ENCODE data around the gene IDE.
"Not testable (repeated sequence)": the region's sequence is repeated elsewhere in the genome, so short reads cannot be mapped to it uniquely, and the experiment has no call there.

Gene IDE

DNA sequence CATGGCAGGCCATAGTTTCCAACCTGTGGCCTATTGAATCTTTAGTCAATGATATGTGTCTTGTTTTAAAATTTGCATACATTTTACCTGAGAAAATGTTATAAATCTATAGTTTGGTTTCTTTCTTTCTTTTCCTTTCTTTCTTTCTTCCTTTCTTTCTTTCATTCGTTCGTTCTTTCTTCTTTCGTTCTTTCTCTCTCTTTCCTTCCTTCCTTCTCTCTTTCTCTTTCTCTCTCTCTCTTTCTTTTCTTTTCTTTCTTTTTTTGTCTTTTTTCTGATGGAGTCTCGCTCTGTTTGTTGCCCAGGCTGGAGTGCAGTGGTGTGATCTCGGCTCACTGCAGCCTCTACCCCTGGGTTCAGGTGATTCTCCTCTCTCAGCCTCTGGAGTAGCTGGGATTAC lies 133.3 kb downstream of the IDE start:
- Mint-ChIP-seq H3K9me3 (no peaks in the 10 kb centered on the region), H3K27ac (no peak overlapping the region)

DNA sequence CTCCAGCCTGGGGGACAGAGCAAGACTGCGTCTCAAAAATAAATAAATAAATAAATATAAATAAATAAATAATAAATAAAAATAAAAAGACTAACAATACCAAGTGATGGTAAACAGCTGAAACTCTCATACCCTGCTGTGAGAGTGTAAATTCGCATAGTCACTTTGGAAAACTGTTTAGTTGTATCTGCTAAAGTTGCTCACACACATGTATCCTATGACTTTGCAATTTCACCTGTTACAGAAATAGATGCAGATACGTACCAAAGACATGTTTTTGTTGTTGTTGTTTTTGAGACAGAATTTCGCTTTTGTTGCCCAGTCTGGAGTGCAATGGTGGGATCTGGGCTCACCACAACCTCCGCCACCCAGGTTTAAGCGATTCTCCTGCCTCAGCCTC lies 135.7 kb downstream of the IDE start:
- Mint-ChIP-seq H3K36me3 (ENCODE audit: low read depth) (no peaks in the 10 kb centered on the region), H3K27me3 (no peaks in the 10 kb centered on the region), H3K9me3 (no peaks in the 10 kb centered on the region), H3K4me1 (ENCODE audit: low read depth) (no peaks in the 10 kb centered on the region), H3K27ac (no peak overlapping the region), H3K4me3 (no peak overlapping the region)
- intact Hi-C loops (cut with micrococcal nuclease) = loop anchor here (10.0 kb wide), 1 partner anchor 143 kb away; the partner anchor contains the start of genes CPEB3 and MARCHF5

More for the DNA sequence above, 133.3 kb downstream of the IDE start:
- H3K4me1 Mint-ChIP-seq (ENCODE audit: low read depth) = no peaks in the 10 kb centered on the region
- intact Hi-C loops (cut with micrococcal nuclease) = no loop called here
- H3K36me3 Mint-ChIP-seq (ENCODE audit: low read depth) = no peaks in the 10 kb centered on the region
- no peak overlapping the region for H3K4me3 Mint-ChIP-seq
- no peaks in the 10 kb centered on the region for H3K27me3 Mint-ChIP-seq

DNA sequence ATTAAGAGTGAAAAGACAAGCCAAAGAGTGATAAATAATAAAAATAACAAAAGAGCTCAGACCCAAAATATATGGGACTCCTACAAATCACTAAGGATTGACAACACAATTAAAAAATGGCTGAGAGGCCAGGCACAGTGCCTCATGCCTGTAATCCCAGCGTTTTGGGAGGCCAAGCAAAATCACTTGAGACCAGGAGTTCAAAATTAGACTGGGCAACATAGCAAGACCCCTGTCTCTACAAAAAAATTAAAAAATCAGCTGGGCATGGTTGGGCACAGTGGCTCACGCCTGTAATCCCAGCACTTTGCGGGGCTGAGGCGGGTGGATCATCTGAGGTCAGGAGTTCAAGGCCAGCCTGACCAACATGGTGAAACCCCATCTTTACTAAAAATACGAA lies 137.3 kb downstream of the IDE start:
- no peaks in the 10 kb centered on the region for H3K36me3 Mint-ChIP-seq (ENCODE audit: low read depth)
- H3K4me3 Mint-ChIP-seq = no peak overlapping the region
- no peak overlapping the region for H3K27ac Mint-ChIP-seq
- intact Hi-C loops (cut with micrococcal nuclease) = loop anchor here (10.0 kb wide), 1 partner anchor 142 kb away; the partner anchor contains the start of genes CPEB3 and MARCHF5
- H3K9me3 Mint-ChIP-seq = no peaks in the 10 kb centered on the region
- no peaks in the 10 kb centered on the region for H3K4me1 Mint-ChIP-seq (ENCODE audit: low read depth)
- no peaks in the 10 kb centered on the region for H3K27me3 Mint-ChIP-seq

DNA sequence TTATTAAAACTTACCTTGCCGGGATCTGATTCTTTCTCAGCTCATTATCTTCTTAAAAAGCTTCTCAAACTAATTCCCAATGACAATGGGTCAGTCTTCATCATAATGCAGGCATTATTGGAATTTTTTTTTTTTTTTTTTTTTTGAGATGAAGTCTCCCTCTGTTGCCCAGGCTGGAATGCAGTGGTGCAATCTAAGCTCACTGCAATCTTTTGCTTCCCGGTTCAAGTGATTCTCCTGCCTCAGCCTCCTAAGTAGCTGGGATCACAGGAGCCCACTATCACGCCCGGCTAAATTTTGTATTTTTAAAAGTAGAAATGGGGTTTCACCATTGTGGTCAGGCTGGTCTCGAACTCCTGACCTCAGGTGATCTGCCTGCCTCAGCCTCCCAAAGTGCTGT lies 137.8 kb downstream of the IDE start:
- intact Hi-C loops (cut with micrococcal nuclease) = loop anchor here (10.0 kb wide), 1 partner anchor 141 kb away; the partner anchor contains the start of genes CPEB3 and MARCHF5
- not testable (repeated sequence) for H3K9me3 Mint-ChIP-seq; H3K36me3 Mint-ChIP-seq (ENCODE audit: low read depth)

DNA sequence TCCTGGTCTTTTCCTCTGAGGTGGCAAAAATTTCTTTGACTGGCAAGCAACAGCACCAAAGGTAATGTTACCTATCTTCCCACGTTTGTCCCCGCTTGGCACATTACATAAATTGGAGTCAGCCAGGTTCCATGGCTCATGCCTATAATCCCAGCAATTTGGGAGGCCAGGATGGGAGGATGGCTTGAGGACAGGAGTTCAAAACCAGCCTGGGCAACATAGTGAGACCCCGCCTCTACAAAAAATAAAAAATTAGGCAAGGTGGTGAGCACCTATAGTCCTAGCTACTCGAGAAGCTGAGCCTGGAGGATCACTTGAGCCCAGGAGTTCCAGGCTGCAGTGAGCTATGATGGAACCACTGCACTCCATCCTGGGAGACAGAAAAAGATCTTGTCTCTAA lies 139.5 kb downstream of the IDE start:
- H3K27ac Mint-ChIP-seq = no peak overlapping the region
- H3K27me3 Mint-ChIP-seq = no peaks in the 10 kb centered on the region
- intact Hi-C loops (cut with micrococcal nuclease) = loop anchor here (10.0 kb wide), 1 partner anchor 140 kb away; the partner anchor contains the start of genes CPEB3 and MARCHF5
- no peak overlapping the region for H3K4me3 Mint-ChIP-seq
- no peaks in the 10 kb centered on the region for H3K36me3 Mint-ChIP-seq (ENCODE audit: low read depth)
- peaks cover 19% of the 10 kb centered on the region for H3K4me1 Mint-ChIP-seq (ENCODE audit: low read depth)
- no peaks in the 10 kb centered on the region for H3K9me3 Mint-ChIP-seq

More for the DNA sequence above, 137.8 kb downstream of the IDE start:
- H3K27ac Mint-ChIP-seq; H3K4me3 Mint-ChIP-seq; H3K27me3 Mint-ChIP-seq; H3K4me1 Mint-ChIP-seq (ENCODE audit: low read depth): not testable (repeated sequence)

DNA sequence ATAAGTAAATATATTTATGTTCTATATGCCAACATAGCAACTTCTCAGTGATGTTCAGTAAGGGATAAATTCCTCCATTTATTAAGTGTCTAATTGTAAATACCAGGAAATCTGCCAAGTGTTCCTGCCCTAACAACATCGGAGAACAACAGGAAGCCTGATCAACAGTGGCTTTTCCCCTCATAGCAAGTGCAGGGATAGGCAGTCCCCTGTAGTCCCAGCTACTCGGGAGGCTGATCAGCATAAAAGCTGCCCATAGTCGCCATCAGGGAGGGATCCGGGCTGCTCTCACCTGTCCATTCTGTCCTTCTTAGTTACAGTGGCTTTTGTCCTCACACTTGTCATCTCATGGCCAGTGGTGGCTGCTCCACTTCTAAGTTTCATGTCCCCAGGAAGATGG lies 141.3 kb downstream of the IDE start:
- Mint-ChIP-seq H3K9me3 (no peaks in the 10 kb centered on the region), H3K27me3 (peaks cover 2% of the 10 kb centered on the region), H3K36me3 (ENCODE audit: low read depth) (no peaks in the 10 kb centered on the region), H3K4me1 (ENCODE audit: low read depth) (peaks cover 19% of the 10 kb centered on the region), H3K27ac (no peak overlapping the region), H3K4me3 (no peak overlapping the region)
- intact Hi-C loops (cut with micrococcal nuclease) = loop anchor here (10.0 kb wide), 1 partner anchor 138 kb away; the partner anchor contains the start of genes CPEB3 and MARCHF5

DNA sequence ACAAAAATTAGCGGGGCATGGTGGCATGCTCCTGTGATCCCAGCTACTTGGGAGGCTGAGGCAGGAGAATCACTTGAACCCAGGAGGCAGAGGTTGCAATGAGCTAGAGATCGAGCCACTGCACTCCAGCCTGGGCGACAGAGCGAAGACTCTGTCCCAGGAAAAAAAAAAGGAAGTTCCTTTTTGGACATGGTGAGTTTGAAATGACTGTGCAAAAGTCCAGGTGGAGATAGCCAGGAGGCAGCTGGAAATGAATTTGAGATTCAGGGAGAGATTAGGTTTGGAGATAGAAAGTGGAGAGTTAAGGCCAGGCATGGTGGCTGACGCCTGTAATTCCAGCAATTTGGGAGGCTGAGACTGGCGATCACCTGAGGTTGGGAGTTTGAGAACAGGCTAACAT lies 143.8 kb downstream of the IDE start:
- Mint-ChIP-seq H3K4me3 (no peak overlapping the region), H3K36me3 (ENCODE audit: low read depth) (no peaks in the 10 kb centered on the region), H3K9me3 (no peaks in the 10 kb centered on the region), H3K4me1 (ENCODE audit: low read depth) (peaks cover 19% of the 10 kb centered on the region), H3K27me3 (peaks cover 2% of the 10 kb centered on the region), H3K27ac (no peak overlapping the region)
- intact Hi-C loops (cut with micrococcal nuclease) = loop anchor here (10.0 kb wide), 1 partner anchor 135 kb away; the partner anchor contains the start of genes CPEB3 and MARCHF5

DNA sequence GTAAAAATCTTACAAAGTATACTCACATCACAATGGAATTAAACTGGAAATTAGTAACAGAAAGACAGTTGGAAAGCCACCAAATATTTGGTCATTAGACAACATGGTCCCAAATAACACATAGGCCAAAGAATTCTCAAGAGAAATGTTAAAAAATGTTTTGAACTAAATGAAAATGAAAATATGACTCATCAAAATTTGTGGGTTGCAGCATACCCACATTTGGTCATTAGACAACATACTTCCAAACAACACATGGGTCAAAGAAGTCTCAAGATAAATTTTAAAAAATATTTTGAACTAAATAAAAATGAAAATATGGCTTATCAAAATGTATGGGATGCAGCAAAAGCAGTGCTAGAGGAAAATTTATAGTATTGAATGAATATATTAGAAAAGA lies 152.3 kb downstream of the IDE start:
- intact Hi-C loops (cut with micrococcal nuclease) = no loop called here
- peaks cover 13% of the 10 kb centered on the region for H3K4me1 Mint-ChIP-seq (ENCODE audit: low read depth)
- H3K27me3 Mint-ChIP-seq = peaks cover 16% of the 10 kb centered on the region
- H3K9me3 Mint-ChIP-seq = peaks cover 3% of the 10 kb centered on the region
- H3K27ac Mint-ChIP-seq = no peak overlapping the region
- no peak overlapping the region for H3K4me3 Mint-ChIP-seq
- no peaks in the 10 kb centered on the region for H3K36me3 Mint-ChIP-seq (ENCODE audit: low read depth)

DNA sequence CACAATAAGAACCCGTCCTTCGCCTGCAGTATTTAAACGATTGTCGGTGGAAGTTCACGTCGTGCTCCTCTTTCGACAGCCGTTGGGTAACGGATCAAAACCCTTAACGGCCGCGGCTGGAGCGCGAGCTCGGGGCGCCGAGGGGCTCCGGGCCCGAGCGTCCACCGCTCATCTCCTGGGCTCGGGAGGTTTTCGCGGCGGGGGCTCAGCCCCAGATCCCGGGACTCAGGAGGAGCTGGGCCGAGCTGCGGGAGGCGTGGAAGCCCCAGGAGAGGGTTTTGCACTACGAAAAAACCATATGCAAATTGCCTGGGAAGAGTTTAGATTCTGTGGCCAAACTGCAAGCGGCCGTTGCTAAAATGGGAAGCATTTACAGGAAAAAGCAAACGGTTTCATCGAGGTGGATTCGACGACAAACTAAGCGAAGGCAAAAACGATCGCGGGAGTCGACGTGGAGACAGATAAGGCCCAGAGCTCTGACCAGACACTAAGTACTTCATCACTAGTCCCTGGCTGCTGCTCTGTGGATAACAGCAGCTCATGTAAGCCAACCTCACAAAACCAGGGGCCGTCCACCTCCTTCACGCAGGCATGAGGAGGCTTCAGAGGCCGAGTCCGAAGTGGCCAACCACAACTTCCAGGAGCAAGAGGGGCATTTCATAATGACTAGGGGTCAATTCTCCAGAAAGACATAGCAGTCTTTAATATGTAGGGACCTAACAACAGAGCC lies 153.2 kb downstream of the IDE start:
- Mint-ChIP-seq H3K27ac (peak overlapping the region; percentile 68), H3K4me1 (ENCODE audit: low read depth) (peaks cover 13% of the 10 kb centered on the region), H3K4me3 (peak overlapping the region; percentile 74), H3K9me3 (peaks cover 10% of the 10 kb centered on the region), H3K27me3 (peaks cover 16% of the 10 kb centered on the region), H3K36me3 (ENCODE audit: low read depth) (no peaks in the 10 kb centered on the region)
- intact Hi-C loops (cut with micrococcal nuclease) = no loop called here

DNA sequence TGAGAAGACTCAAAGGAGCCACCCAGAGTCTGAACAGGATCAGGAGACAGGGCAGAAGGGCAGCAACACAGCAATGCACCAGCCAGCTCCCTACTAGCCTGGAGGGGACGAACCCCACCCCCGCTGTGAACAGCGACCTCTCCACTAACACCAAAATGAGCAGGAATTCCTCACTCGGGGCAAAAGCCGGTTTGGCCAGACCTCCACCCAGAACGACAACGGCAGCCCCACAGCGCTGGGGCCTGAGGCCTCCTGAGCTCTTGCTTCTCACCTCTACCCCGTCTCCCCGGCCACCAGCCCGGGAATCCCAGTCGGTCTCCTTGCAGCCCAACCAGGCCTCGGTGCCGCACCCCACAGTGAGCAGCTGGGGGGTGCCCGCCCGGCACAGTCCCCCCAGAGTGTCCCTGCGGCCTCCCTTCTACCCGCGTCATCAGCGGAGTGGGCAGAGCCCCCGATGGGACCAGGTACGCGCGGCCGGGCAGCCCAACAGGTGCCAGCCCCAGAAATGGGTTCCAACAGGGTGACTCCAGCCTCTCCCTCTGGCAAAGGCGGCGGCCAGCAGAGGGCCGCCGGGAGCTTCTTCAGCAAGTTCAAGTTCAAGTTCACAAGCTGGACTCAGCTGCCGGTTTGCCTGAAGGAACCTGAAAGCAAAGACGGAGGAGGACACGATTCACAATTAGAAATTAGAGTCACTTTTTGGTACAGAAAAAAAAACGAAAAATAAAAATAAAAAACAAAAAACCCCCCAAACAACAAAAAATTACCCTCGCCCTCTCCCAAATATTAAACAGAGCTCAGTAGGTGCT lies 153.9 kb downstream of the IDE start:
- intact Hi-C loops (cut with micrococcal nuclease) = no loop called here
- Mint-ChIP-seq H3K27me3 (peaks cover 16% of the 10 kb centered on the region), H3K4me3 (peak overlapping the region; percentile 74), H3K9me3 (peaks cover 10% of the 10 kb centered on the region), H3K4me1 (ENCODE audit: low read depth) (peaks cover 13% of the 10 kb centered on the region), H3K36me3 (ENCODE audit: low read depth) (no peaks in the 10 kb centered on the region), H3K27ac (peak overlapping the region; percentile 68)

DNA sequence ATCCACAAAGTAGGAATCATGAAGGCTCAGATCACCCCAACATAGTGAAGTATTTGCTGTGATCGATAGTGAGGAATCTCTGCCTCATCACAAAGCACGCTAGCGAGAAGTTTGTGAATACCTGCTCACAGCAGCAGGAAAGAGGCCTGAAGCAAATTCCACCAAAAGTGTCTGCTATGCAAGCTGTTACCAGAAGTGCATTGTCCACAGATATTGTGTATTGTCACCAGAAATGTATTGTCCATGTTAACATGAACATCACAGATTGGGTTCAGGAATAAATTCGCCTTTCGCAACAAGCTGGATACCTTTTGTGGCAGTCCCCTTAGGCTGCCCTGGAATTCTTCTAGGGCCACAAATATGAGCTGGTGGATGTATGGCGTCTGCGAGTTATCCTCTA lies 155.0 kb downstream of the IDE start:
- intact Hi-C loops (cut with micrococcal nuclease) = no loop called here
- Mint-ChIP-seq H3K4me1 (ENCODE audit: low read depth) (peaks cover 13% of the 10 kb centered on the region), H3K36me3 (ENCODE audit: low read depth) (no peaks in the 10 kb centered on the region), H3K27me3 (peaks cover 16% of the 10 kb centered on the region), H3K27ac (no peak overlapping the region), H3K9me3 (peaks cover 10% of the 10 kb centered on the region), H3K4me3 (no peak overlapping the region)

DNA sequence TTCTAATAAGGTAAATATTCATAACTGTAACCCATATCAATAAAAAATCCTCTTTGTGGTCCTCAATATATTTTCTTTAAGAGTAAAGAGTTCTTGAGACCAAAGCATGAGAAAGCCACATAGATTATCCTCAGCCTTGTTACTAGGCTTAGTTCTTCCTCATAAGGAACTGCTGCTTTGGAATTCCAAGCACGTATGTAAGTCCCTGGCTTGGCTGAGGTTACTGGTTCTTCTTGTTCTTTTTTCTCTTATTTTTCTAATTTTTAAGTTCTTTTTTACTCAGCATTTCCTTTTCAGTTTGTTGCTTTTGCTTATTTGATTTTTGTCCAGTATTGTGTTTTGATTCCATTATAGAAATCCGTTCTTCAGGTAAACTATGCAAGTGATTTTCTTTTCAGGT lies 155.7 kb downstream of the IDE start:
- Mint-ChIP-seq H3K4me3 (no peak overlapping the region), H3K9me3 (peaks cover 10% of the 10 kb centered on the region), H3K4me1 (ENCODE audit: low read depth) (peaks cover 13% of the 10 kb centered on the region), H3K27ac (no peak overlapping the region), H3K27me3 (peaks cover 16% of the 10 kb centered on the region), H3K36me3 (ENCODE audit: low read depth) (no peaks in the 10 kb centered on the region)
- intact Hi-C loops (cut with micrococcal nuclease) = no loop called here

DNA sequence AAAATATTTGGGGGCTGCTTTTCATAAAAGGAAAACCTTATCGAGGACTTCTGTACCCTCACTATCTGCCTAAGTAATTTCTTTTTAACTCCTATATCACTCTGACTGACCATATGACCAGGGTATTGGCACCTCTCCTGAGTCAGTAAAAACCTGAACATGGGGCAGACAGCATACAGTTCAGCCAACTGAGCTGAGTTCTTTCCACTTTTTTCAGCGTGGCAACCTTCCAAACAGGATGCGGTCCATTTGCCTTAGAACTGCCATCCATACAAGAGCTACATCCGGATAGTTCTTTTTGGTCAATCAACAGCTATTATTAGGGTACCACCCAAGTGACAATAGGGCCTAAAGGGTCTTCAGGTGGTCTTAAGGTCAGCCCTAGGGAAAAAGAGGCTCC lies 160.4 kb downstream of the IDE start:
- Mint-ChIP-seq H3K4me3 (no peak overlapping the region), H3K27me3 (no peaks in the 10 kb centered on the region), H3K36me3 (ENCODE audit: low read depth) (no peaks in the 10 kb centered on the region), H3K27ac (no peak overlapping the region), H3K9me3 (peaks cover 10% of the 10 kb centered on the region), H3K4me1 (ENCODE audit: low read depth) (no peaks in the 10 kb centered on the region)
- intact Hi-C loops (cut with micrococcal nuclease) = no loop called here

DNA sequence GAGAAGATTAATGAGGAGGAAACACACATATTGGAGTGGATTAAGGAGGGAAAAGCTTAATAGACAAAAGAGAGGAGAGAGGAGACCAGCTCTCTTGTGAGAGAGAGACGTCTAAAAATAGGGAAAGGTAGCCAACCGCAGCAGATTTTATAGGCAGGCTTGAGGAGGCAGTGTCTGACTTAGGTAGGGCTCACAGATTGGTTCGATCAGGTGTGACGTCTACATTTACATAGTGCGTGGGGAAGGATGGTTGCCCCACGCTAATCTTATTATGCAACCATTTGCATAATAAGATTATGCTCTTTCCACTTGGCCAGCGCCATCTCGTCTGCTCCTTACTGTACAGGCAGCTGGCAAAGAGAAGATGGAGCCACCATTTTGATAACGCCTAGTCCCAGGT lies 160.9 kb downstream of the IDE start:
- H3K4me1 Mint-ChIP-seq (ENCODE audit: low read depth) = no peaks in the 10 kb centered on the region
- H3K27me3 Mint-ChIP-seq = no peaks in the 10 kb centered on the region
- H3K9me3 Mint-ChIP-seq = peaks cover 10% of the 10 kb centered on the region
- H3K27ac Mint-ChIP-seq = no peak overlapping the region
- H3K36me3 Mint-ChIP-seq (ENCODE audit: low read depth) = no peaks in the 10 kb centered on the region
- intact Hi-C loops (cut with micrococcal nuclease) = no loop called here
- H3K4me3 Mint-ChIP-seq = no peak overlapping the region
